Measurements from ENCODE around the gene C2orf69.
"Not testable (repeated sequence)": the region's sequence is repeated elsewhere in the genome, so short reads cannot be mapped to it uniquely, and the experiment has no call there.

Gene C2orf69

DNA sequence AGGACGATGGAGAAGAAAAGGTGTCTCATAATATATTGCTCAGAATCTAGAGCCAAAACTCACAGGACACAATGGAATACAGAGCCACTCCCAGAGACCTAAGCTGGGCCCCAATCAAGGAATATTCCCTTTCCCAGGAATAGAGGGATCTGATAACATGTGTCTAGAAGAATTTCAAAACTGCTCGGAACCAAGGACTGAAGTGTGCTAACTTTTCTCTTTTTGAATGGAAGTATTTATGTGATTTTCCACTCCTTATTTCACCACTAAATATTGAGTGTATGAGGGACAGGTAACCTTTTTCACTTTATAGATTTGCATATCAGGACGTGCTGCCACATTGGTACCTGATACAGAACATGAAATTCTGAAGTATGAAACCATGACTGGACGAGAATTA is 9.2 kb upstream of the C2orf69 start:
- Mint-ChIP-seq H3K4me1 (peaks cover 2 to 3% of the 10 kb centered on the region in 2 donors), H3K36me3 (peaks cover 3 to 7% of the 10 kb centered on the region in 2 donors), H3K27ac (no peak overlapping the region), H3K27me3 (no peaks in the 10 kb centered on the region), H3K4me3 (no peak overlapping the region), H3K9me3 (peaks cover 2% of the 10 kb centered on the region in 2 donors)
- DNase-seq (no peak), ATAC-seq (replicated peaks) (no peak)

DNA sequence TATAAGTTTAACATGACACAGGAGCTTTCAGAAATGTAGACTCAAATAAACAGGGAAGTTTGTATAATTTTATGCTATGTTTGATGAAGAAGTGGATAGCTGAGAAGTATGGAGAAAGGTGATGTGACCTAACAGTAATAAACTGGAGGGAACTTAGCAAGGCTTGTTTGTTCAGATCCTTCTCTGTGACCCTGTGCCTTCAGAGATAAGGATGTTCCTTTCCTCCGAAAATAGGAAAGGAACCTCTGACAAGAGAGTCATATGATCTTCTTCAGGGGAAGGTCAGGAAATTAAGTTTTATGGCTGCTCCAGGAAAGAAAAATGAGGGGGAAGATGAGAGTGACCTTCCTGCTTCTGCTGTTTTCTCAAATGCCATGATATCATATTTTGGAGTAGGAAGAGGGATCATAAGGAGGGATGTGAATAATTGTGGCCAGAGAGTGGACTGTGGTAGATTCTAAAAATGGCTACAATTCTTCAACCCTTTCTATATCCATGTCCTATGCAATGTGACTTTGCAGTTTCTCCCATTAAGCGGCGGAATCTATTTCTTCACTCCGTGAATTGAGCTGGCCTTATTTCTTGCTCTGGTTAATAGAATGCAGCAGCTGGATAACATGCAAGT is 8.5 kb upstream of the C2orf69 start:
- Mint-ChIP-seq H3K27ac (no peak overlapping the region), H3K9me3 (peaks cover 3 to 5% of the 10 kb centered on the region in 2 donors)

GRCh38 chr2:199903111-199903510 is 8.0 kb upstream of the C2orf69 start:
- Mint-ChIP-seq H3K27ac (no peak overlapping the region), H3K4me3 (no peak overlapping the region)
- DNase-seq = no peak

More for the DNA sequence above, 8.5 kb upstream of the C2orf69 start:
- DNase-seq (no peak), ATAC-seq (replicated peaks) (no peak)
- Mint-ChIP-seq H3K4me1 (peaks cover 3 to 7% of the 10 kb centered on the region in 2 donors), H3K27me3 (no peaks in the 10 kb centered on the region), H3K4me3 (no peak overlapping the region), H3K36me3 (peaks cover 3 to 9% of the 10 kb centered on the region in 2 donors)

DNA sequence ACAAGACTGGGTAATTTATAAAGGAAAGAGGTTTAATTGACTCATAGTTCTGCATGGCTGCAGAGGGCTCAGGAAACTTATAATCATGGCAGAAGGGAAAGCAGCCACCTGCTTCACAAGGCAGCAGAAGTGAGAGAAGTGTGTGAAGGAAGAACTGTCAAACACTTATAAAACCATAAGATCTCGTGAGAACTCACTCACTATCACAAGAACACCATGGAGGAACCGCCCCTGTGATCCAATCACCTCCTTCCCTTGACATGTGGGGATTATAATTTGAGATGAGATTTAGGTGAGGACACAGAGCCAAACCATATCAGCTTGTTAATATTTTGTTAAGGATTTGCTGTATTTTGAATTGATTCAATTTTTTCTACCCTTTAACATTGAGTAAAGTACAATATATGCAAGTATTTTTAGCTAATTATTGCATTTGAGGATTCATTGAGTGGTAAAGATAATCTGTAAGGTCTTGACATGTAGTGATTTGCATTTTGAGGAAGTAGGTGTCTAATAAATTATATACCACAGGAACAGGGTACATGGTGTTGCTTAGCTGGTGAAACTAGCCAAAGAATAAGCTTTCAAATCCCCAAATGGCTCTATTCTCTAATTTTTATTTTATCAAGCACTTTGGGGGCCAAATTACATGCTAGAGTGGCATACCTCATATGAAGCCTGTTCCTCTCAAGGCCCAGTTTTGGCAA is 3.9 kb upstream of the C2orf69 start:
- H3K9me3 Mint-ChIP-seq = peaks cover 3 to 5% of the 10 kb centered on the region in 2 donors
- H3K4me3 Mint-ChIP-seq = no peak overlapping the region
- no peak overlapping the region for H3K27ac Mint-ChIP-seq
- ATAC-seq (replicated peaks) (no peak), DNase-seq (no peak)
- H3K27me3 Mint-ChIP-seq = no peaks in the 10 kb centered on the region
- H3K36me3 Mint-ChIP-seq = peaks cover 5 to 11% of the 10 kb centered on the region in 2 donors
- H3K4me1 Mint-ChIP-seq = peaks cover 9 to 26% of the 10 kb centered on the region in 2 donors

More at GRCh38 chr2:199903111-199903510, 8.0 kb upstream of the C2orf69 start:
- Mint-ChIP-seq H3K36me3 (peaks cover 4 to 9% of the 10 kb centered on the region in 2 donors), H3K27me3 (no peaks in the 10 kb centered on the region), H3K9me3 (peaks cover 3 to 5% of the 10 kb centered on the region in 2 donors), H3K4me1 (peaks cover 3 to 7% of the 10 kb centered on the region in 2 donors)
- ATAC-seq (replicated peaks) = no peak

- H3K4me3 Mint-ChIP-seq = peak overlapping the region; percentile 93 to 94
- DNase-seq = no peak
- peaks cover 3 to 5% of the 10 kb centered on the region in 2 donors for H3K9me3 Mint-ChIP-seq
- peak overlapping the region; percentile 94 for H3K27ac Mint-ChIP-seq
- H3K27me3 Mint-ChIP-seq = no peaks in the 10 kb centered on the region
- peaks cover 18 to 43% of the 10 kb centered on the region in 2 donors for H3K4me1 Mint-ChIP-seq
- peaks cover 10 to 15% of the 10 kb centered on the region in 2 donors for H3K36me3 Mint-ChIP-seq
- ATAC-seq (replicated peaks) = no peak
These were observed 598 bp upstream of the C2orf69 start for GRCh38 chr2:199910338-199911051.

DNA sequence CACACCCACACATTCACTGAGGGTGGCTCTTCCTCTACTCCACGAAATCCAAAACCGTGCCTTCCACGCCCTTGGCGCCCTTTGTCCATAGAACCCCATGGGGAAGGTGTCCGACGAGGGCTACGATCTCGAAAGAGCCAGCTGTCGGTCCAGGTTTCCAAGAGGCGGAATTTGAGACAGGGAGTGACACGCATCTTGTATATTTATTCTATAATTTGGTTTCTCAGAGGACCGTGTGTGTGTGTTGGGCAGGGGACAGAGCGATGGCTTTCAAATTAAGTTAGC is 726 bp downstream of the C2orf69 start:
- no peak for ATAC-seq (replicated peaks)
- Mint-ChIP-seq H3K9me3 (peaks cover 4 to 5% of the 10 kb centered on the region in 2 donors), H3K27me3 (no peaks in the 10 kb centered on the region), H3K4me3 (peak overlapping the region; percentile 93 to 94), H3K36me3 (peaks cover 23 to 26% of the 10 kb centered on the region in 2 donors), H3K4me1 (peaks cover 18 to 41% of the 10 kb centered on the region in 2 donors), H3K27ac (peak overlapping the region; percentile 94)
- DNase-seq = no peak

- Mint-ChIP-seq H3K36me3 (peaks cover 30 to 31% of the 10 kb centered on the region in 2 donors), H3K4me1 (peaks cover 15 to 36% of the 10 kb centered on the region in 2 donors), H3K4me3 (peak overlapping the region; percentile 25 to 55)
- DNase-seq; H3K9me3 Mint-ChIP-seq; H3K27me3 Mint-ChIP-seq; H3K27ac Mint-ChIP-seq; ATAC-seq (replicated peaks): not testable (repeated sequence)
These were observed 1.5 kb downstream of the C2orf69 start for GRCh38 chr2:199912553-199913114.

DNA sequence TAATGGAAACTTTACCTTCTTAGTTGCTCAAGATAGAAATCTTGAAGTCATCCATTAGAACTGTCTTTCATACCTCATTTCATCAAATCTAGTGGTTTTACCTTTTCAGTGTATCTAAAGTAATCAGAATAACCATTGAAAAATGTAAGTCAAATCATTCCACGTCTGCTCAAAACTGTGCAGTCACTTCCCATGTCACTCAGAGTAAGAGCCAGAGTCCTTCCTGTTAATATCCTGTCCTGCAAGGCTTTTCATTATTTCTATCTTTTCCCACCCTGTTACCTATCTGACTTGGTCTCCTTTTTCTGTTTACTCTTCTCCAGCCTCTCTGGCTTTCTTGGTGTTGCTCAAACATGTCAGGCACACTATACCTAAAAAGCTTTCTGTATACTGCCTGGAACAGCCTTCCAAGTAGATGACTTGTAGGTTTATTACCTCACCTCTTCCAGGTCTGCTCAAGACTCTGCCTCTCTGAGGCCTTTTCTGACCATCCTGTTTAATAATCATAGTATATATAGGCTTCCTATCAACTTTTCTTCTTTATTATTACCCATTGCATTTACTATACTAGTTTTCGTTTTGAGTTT is 3.4 kb downstream of the C2orf69 start:
- DNase-seq (no peak), ATAC-seq (replicated peaks) (no peak)
- Mint-ChIP-seq H3K27ac (no peak overlapping the region), H3K4me3 (no peak overlapping the region), H3K27me3 (no peaks in the 10 kb centered on the region), H3K36me3 (peaks cover 37 to 38% of the 10 kb centered on the region in 2 donors), H3K4me1 (peaks cover 15 to 36% of the 10 kb centered on the region in 2 donors), H3K9me3 (peaks cover 0 to 6% of the 10 kb centered on the region in 2 donors)

- Mint-ChIP-seq H3K9me3 (peaks cover 0 to 6% of the 10 kb centered on the region in 2 donors), H3K27ac (no peak overlapping the region), H3K36me3 (peaks cover 38 to 39% of the 10 kb centered on the region in 2 donors), H3K27me3 (no peaks in the 10 kb centered on the region), H3K4me1 (peaks cover 9 to 19% of the 10 kb centered on the region in 2 donors), H3K4me3 (no peak overlapping the region)
- no peak for DNase-seq
- no peak for ATAC-seq (replicated peaks)
These were observed 5.9 kb downstream of the C2orf69 start for GRCh38 chr2:199916980-199917379.

DNA sequence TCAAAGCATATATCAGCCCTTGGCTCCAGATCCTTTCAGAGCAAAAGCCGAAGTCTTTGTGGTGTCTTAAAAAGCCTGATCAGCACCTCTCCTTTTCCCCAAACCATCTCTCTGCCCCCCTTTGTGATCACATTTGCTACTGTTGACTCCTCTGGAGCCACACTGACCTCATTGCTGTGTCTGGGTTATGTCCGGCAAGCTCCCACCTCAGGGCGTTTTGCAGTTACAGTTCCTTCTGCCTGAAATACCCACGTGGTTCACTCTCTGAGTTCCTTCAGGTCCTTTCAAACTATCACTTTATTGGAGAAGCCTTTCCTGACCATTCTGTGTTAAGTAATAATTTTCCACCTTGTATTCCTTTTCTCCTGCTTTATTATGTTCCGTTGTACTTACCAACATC is 11.8 kb downstream of the C2orf69 start:
- ATAC-seq (replicated peaks) (no peak), DNase-seq (no peak)
- peaks cover 5 to 11% of the 10 kb centered on the region in 2 donors for H3K4me1 Mint-ChIP-seq
- no peak overlapping the region for H3K4me3 Mint-ChIP-seq
- peaks cover 24 to 28% of the 10 kb centered on the region in 2 donors for H3K36me3 Mint-ChIP-seq
- H3K27me3 Mint-ChIP-seq = no peaks in the 10 kb centered on the region
- H3K27ac Mint-ChIP-seq = no peak overlapping the region
- no peaks in the 10 kb centered on the region for H3K9me3 Mint-ChIP-seq

DNA sequence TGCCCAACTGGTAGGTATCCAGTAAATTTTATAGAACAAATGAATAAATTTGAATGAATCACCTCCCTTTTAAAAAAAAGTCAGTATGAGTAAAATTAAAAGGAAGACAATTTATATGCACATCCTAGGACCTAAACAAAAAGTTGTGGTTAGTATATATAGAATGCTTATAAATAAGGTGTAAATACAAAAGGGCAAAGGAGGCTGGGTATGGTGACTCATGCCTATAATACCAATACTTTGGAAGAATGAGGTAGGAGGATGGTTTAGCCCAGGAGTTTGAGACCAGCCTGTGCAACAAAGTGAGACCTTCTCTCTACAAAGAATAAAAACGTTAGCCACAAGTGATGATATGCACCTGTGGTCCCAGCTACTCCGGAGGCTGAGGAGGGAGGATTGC is 12.8 kb downstream of the C2orf69 start:
- DNase-seq (no peak), ATAC-seq (replicated peaks) (no peak)
- Mint-ChIP-seq H3K36me3 (peaks cover 20 to 28% of the 10 kb centered on the region in 2 donors), H3K27ac (peak overlapping the region; percentile 25), H3K9me3 (no peaks in the 10 kb centered on the region), H3K4me3 (no peak overlapping the region), H3K27me3 (no peaks in the 10 kb centered on the region), H3K4me1 (peaks cover 5 to 11% of the 10 kb centered on the region in 2 donors)

DNA sequence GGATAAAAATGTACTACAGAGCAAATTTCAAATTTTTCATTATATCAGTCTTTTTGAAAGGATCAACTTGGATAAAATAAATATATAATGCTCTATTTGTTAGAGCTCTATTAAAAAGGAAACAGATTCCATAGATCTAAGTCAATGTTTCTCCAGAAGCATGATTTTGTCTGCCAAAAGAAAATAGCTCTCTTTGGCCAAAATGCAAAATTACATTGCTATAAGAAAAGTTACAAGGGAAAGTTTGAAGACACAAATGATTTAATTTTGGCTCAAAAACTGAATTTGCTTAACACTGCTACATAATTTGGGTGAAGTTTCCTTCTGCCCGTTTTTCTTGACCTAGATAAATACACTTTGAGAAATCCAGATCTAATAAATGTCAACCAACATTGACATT is 15.7 kb downstream of the C2orf69 start:
- Mint-ChIP-seq H3K27me3 (no peaks in the 10 kb centered on the region), H3K36me3 (peaks cover 19 to 37% of the 10 kb centered on the region in 2 donors), H3K27ac (no peak overlapping the region), H3K4me3 (no peak overlapping the region), H3K4me1 (peaks cover 5 to 11% of the 10 kb centered on the region in 2 donors), H3K9me3 (no peaks in the 10 kb centered on the region)
- DNase-seq (no peak), ATAC-seq (replicated peaks) (no peak)

GRCh38 chr2:199928226-199928625 is 17.1 kb downstream of the C2orf69 start:
- H3K27me3 Mint-ChIP-seq = no peaks in the 10 kb centered on the region
- no peaks in the 10 kb centered on the region for H3K9me3 Mint-ChIP-seq
- H3K4me1 Mint-ChIP-seq = peaks cover 4 to 5% of the 10 kb centered on the region in 2 donors
- DNase-seq = no peak
- H3K36me3 Mint-ChIP-seq = peaks cover 11 to 32% of the 10 kb centered on the region in 2 donors
- H3K4me3 Mint-ChIP-seq = no peak overlapping the region
- ATAC-seq (replicated peaks) = no peak
- no peak overlapping the region for H3K27ac Mint-ChIP-seq

GRCh38 chr2:199928626-199929025 is 17.5 kb downstream of the C2orf69 start:
- Mint-ChIP-seq H3K4me3 (no peak overlapping the region), H3K9me3 (no peaks in the 10 kb centered on the region), H3K27me3 (no peaks in the 10 kb centered on the region), H3K27ac (no peak overlapping the region), H3K4me1 (peaks cover 4% of the 10 kb centered on the region in 2 donors), H3K36me3 (peaks cover 11 to 32% of the 10 kb centered on the region in 2 donors)
- ATAC-seq (replicated peaks) = no peak
- no peak for DNase-seq
